ENCODE data around the gene GAPT. TPM values are rescaled to one million over a fixed set of nuclear protein-coding genes. Genes with fewer than 3 reads are reported as not detected.

GAPT gene
- total RNA-seq, 1 experiment from 2014 or later, result not detected

DNA sequence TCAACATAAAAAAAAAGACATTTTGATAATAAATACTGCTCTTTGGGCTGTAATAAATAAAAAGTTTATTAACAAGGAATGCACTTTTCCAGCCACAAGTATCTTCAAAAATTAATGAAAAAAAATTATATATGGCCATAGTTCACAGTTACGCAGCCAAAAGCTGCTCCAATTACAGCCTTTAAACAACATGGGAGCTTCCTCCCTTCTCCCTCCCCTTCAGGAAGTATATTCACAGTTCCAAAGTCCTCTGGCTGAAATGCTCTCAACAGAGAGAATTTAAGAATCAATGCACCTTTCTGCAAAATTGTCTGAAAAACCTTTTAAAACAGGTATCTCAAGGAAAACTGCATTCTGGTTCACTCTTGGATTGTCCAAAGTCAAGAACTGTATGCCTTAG, 37.2 kb upstream of the GAPT start:
- no peak overlapping the region for H3K27ac ChIP-seq (ENCODE audit: low read depth, low read length, poor library complexity, severe bottlenecking)
- BruUV-seq (replicated peaks), result no TSS peak
- DNase-seq (ENCODE audit: low spot score), result no peak
- ChIA-PET POLR2A (ENCODE audit: low non-redundant PET) (no interaction called here), CTCF (no interaction called here)
- no peaks in the 10 kb centered on the region for H3K4me1 ChIP-seq (ENCODE audit: insufficient read depth, low read length, poor library complexity, severe bottlenecking)
- intact Hi-C loops (cut with micrococcal nuclease; ENCODE audit: unreplicated experiment), result no loop called here
- TF ChIP-seq, protein P1, sequence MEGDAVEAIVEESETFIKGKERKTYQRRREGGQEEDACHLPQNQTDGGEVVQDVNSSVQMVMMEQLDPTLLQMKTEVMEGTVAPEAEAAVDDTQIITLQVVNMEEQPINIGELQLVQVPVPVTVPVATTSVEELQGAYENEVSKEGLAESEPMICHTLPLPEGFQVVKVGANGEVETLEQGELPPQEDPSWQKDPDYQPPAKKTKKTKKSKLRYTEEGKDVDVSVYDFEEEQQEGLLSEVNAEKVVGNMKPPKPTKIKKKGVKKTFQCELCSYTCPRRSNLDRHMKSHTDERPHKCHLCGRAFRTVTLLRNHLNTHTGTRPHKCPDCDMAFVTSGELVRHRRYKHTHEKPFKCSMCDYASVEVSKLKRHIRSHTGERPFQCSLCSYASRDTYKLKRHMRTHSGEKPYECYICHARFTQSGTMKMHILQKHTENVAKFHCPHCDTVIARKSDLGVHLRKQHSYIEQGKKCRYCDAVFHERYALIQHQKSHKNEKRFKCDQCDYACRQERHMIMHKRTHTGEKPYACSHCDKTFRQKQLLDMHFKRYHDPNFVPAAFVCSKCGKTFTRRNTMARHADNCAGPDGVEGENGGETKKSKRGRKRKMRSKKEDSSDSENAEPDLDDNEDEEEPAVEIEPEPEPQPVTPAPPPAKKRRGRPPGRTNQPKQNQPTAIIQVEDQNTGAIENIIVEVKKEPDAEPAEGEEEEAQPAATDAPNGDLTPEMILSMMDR (conservative IDR thresholded peaks at IDR 0.05; ENCODE audit: low read depth, low read length), result no peak
- TF ChIP-seq EZH2 (IDR thresholded peaks at IDR 0.05; ENCODE audit: borderline replicate concordance, low read depth, low read length, poor library complexity, severe bottlenecking), result no peak
- no peaks in the 10 kb centered on the region for H3K9me3 ChIP-seq (ENCODE audit: low read depth, low read length, poor library complexity, severe bottlenecking)
- H3K27me3 ChIP-seq (replicated peaks; ENCODE audit: insufficient read depth, low read depth, low read length, poor library complexity), result peaks cover 15% of the 10 kb centered on the region
- H3K36me3 ChIP-seq (ENCODE audit: insufficient read depth, low read length, poor library complexity, severe bottlenecking), result no peaks in the 10 kb centered on the region
- no peak overlapping the region for H3K4me3 ChIP-seq (ENCODE audit: low read depth, low read length, poor library complexity, severe bottlenecking)

DNA sequence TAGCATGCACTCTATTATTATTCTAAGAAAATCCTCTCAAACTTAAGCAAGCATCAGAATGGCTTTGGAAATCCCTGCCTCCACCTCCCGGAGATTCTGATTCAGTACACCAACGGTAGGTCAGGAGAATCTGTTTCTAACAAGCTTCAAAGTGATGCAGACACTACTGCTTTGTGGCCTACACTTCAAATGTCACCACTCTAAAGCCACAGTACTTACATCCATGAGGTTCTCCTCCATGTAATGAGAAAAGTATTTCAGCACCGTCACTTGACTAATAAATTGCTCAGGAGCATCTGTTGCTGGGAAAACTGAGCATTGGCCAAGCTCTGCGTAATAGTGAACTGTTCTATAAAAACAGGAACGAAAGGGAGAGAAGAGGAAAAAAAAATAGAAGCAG, 36.2 kb upstream of the GAPT start:
- H3K36me3 ChIP-seq (ENCODE audit: insufficient read depth, low read length, poor library complexity, severe bottlenecking), result no peaks in the 10 kb centered on the region
- no peak overlapping the region for H3K27ac ChIP-seq (ENCODE audit: low read depth, low read length, poor library complexity, severe bottlenecking)
- DNase-seq (ENCODE audit: low spot score), result no peak
- ChIA-PET POLR2A (ENCODE audit: low non-redundant PET) (no interaction called here), CTCF (no interaction called here)
- no peak for TF ChIP-seq EZH2 (IDR thresholded peaks at IDR 0.05; ENCODE audit: borderline replicate concordance, low read depth, low read length, poor library complexity, severe bottlenecking)
- TF ChIP-seq, protein P1 (conservative IDR thresholded peaks at IDR 0.05; ENCODE audit: low read depth, low read length), result no peak
- H3K27me3 ChIP-seq (replicated peaks; ENCODE audit: insufficient read depth, low read depth, low read length, poor library complexity), result peaks cover 24% of the 10 kb centered on the region
- H3K4me3 ChIP-seq (ENCODE audit: low read depth, low read length, poor library complexity, severe bottlenecking), result no peak overlapping the region
- no peaks in the 10 kb centered on the region for H3K9me3 ChIP-seq (ENCODE audit: low read depth, low read length, poor library complexity, severe bottlenecking)
- intact Hi-C loops (cut with micrococcal nuclease; ENCODE audit: unreplicated experiment), result no loop called here
- BruUV-seq (replicated peaks), result no TSS peak
- no peaks in the 10 kb centered on the region for H3K4me1 ChIP-seq (ENCODE audit: insufficient read depth, low read length, poor library complexity, severe bottlenecking)

DNA sequence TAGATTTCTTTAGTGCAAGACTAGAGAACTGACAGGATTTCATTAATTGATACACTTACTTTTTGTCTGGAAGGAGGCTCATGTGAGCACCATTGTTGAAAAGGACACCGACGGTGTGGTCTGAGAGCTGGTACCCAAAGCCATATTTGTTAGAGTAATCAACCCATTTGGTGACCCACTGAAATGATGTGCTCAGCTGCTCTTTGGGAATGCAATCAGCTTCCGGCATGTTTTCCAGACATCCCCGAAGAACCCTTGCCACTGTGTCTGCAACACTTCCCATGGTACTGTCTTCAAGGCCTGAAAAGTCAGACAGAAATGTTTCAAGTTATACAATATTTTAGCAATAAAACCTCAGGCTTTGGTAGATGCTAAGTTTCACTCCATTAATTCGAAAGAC, 35.8 kb upstream of the GAPT start:
- Histone ChIP-seq H3K4me1 (ENCODE audit: insufficient read depth, low read length, poor library complexity, severe bottlenecking) (peaks cover 3% of the 10 kb centered on the region), H3K4me3 (ENCODE audit: low read depth, low read length, poor library complexity, severe bottlenecking) (no peak overlapping the region), H3K27me3 (replicated peaks; ENCODE audit: insufficient read depth, low read depth, low read length, poor library complexity) (peaks cover 24% of the 10 kb centered on the region), H3K9me3 (ENCODE audit: low read depth, low read length, poor library complexity, severe bottlenecking) (no peaks in the 10 kb centered on the region), H3K27ac (ENCODE audit: low read depth, low read length, poor library complexity, severe bottlenecking) (no peak overlapping the region), H3K36me3 (ENCODE audit: insufficient read depth, low read length, poor library complexity, severe bottlenecking) (no peaks in the 10 kb centered on the region)
- no TSS peak for BruUV-seq (replicated peaks)
- no peak for DNase-seq (ENCODE audit: low spot score)
- intact Hi-C loops (cut with micrococcal nuclease; ENCODE audit: unreplicated experiment), result no loop called here
- POLR2A ChIA-PET (ENCODE audit: low non-redundant PET), result no interaction called here
- CTCF ChIA-PET, result no interaction called here
- no peak for TF ChIP-seq EZH2 (IDR thresholded peaks at IDR 0.05; ENCODE audit: borderline replicate concordance, low read depth, low read length, poor library complexity, severe bottlenecking)
- TF ChIP-seq, protein P1 (conservative IDR thresholded peaks at IDR 0.05; ENCODE audit: low read depth, low read length), result no peak

Measured in A673 (cell line).